ENCODE data around the gene RNPEPL1. TPM values are rescaled to one million over a fixed set of nuclear protein-coding genes. Genes with fewer than 3 reads are reported as not detected.

The RNPEPL1 gene
- total and polyA plus RNA-seq, 2 donors from 2014 or later, result 65.4 to 77.4 TPM

DNA sequence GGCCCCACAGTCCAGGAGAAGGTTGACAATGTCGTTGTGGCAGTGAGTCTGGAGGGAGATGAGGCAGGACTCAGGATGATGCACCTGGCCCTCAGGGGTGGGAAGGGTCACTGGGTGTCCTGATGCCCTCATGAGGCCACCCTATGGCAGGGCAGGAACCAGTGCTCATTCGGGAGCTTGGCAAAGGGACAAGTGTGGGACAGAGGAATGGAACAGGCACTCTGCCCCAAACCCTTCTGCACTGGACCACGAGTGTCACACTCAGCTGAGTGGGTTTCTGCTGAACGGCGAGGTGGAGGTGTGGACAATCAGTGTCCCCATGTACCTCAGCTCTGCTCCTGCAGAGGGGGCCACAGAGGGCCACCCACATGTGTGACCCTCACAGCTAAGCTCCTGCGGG, 42.5 kb upstream of the RNPEPL1 start:
- H3K27ac ChIP-seq (ENCODE audit: low read depth in 2 of 2, low read length in 2 of 2), result no peak overlapping the region
- H3K27me3 ChIP-seq (ENCODE audit: control insufficient read depth, insufficient read depth, low read length), result no peaks in the 10 kb centered on the region
- no peak overlapping the region for H3K9ac ChIP-seq (ENCODE audit: low read length in 3 of 3)
- H3K4me3 ChIP-seq (ENCODE audit: low read length in 3 of 3), result no peak overlapping the region
- H3K9me3 ChIP-seq (ENCODE audit: control insufficient read depth in 2 of 3, insufficient read depth in 1 of 3, low read length in 3 of 3), result no peaks in the 10 kb centered on the region
- no peaks in the 10 kb centered on the region for H3K4me1 ChIP-seq (ENCODE audit: control insufficient read depth in 2 of 3, insufficient read depth in 2 of 3, low read depth in 1 of 3, low read length in 3 of 3)
- FAIRE-seq, result no peak
- H3K36me3 ChIP-seq (ENCODE audit: control insufficient read depth in 2 of 3, insufficient read depth in 3 of 3, low read length in 3 of 3), result peaks cover 0 to 5% (median 0%) of the 10 kb centered on the region in 3 donors
- intact Hi-C loops (cut with DNase I), result no loop called here
- peak in 1 of 5 donors; percentile 11 for DNase-seq
- TF ChIP-seq, protein P1, sequence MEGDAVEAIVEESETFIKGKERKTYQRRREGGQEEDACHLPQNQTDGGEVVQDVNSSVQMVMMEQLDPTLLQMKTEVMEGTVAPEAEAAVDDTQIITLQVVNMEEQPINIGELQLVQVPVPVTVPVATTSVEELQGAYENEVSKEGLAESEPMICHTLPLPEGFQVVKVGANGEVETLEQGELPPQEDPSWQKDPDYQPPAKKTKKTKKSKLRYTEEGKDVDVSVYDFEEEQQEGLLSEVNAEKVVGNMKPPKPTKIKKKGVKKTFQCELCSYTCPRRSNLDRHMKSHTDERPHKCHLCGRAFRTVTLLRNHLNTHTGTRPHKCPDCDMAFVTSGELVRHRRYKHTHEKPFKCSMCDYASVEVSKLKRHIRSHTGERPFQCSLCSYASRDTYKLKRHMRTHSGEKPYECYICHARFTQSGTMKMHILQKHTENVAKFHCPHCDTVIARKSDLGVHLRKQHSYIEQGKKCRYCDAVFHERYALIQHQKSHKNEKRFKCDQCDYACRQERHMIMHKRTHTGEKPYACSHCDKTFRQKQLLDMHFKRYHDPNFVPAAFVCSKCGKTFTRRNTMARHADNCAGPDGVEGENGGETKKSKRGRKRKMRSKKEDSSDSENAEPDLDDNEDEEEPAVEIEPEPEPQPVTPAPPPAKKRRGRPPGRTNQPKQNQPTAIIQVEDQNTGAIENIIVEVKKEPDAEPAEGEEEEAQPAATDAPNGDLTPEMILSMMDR (IDR thresholded peaks at IDR 0.05; ENCODE audit: borderline replicate concordance, extremely low read depth, insufficient read depth), result no peak

DNA sequence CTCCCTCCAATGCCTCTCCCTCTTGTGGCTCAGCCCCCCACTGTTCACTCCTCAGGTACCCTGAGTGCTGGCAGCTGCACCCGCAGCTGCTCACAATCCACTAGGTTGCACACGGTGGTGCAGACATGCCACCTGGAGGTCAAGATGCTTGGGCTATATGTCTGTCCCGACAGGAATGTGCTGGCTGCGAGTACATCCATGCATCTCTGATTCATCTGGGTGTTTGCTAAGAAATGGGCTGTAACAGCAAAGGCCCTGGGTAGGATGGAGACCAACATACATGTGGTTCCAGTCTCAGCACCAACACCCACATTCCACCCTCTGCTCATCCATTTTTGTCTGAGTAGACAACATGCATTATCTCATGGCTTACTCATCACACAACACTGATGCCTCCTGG, 41.8 kb upstream of the RNPEPL1 start:
- Histone ChIP-seq H3K36me3 (ENCODE audit: control insufficient read depth in 2 of 3, insufficient read depth in 3 of 3, low read length in 3 of 3) (peaks cover 0 to 10% (median 0%) of the 10 kb centered on the region in 3 donors), H3K9ac (ENCODE audit: low read length in 3 of 3) (no peak overlapping the region), H3K27me3 (ENCODE audit: control insufficient read depth, insufficient read depth, low read length) (no peaks in the 10 kb centered on the region), H3K27ac (ENCODE audit: low read depth in 2 of 2, low read length in 2 of 2) (no peak overlapping the region), H3K9me3 (ENCODE audit: control insufficient read depth in 2 of 3, insufficient read depth in 1 of 3, low read length in 3 of 3) (peaks cover 0 to 4% (median 0%) of the 10 kb centered on the region in 3 donors), H3K4me1 (ENCODE audit: control insufficient read depth in 2 of 3, insufficient read depth in 2 of 3, low read depth in 1 of 3, low read length in 3 of 3) (no peaks in the 10 kb centered on the region), H3K4me3 (ENCODE audit: low read length in 3 of 3) (no peak overlapping the region)
- TF ChIP-seq, protein P1 (IDR thresholded peaks at IDR 0.05; ENCODE audit: borderline replicate concordance, extremely low read depth, insufficient read depth), result no peak
- no peak for FAIRE-seq
- no peak for DNase-seq
- intact Hi-C loops (cut with DNase I), result no loop called here

DNA sequence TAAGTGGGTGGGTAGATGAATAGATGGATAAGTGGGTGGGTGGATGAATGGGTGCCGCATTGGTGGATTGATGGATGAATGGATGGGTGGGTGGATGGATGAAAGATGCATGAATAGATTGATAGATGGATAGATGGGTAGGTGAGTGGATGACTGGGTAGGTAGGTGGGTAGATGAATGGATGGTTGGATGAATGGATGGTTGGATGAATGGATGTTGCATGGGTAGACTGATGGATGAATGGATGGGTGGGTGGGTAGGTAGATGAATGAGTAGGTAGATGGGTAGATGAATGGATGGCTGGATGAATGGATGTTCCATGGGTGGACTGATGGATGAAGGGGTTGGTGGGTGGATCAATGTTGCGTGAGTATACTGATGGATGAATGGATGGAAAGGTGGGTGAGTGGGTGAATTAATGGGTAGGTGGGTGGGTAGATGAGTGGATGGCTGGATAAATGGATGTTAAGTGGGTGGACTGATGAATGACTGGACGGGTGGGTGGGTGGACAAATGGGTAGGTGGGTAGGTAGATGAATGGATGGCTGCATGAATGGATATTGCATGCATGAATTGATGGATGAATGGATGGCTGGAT, 41.0 kb upstream of the RNPEPL1 start:
- DNase-seq (no peak), FAIRE-seq (no peak)
- Histone ChIP-seq H3K4me3 (ENCODE audit: low read length in 3 of 3) (no peak overlapping the region), H3K27ac (ENCODE audit: low read depth in 2 of 2, low read length in 2 of 2) (no peak overlapping the region), H3K4me1 (ENCODE audit: control insufficient read depth in 2 of 3, insufficient read depth in 2 of 3, low read depth in 1 of 3, low read length in 3 of 3) (no peaks in the 10 kb centered on the region), H3K9me3 (ENCODE audit: control insufficient read depth in 2 of 3, insufficient read depth in 1 of 3, low read length in 3 of 3) (peaks cover 2 to 12% (median 4%) of the 10 kb centered on the region in 3 donors), H3K9ac (ENCODE audit: low read length in 3 of 3) (no peak overlapping the region), H3K36me3 (ENCODE audit: control insufficient read depth in 2 of 3, insufficient read depth in 3 of 3, low read length in 3 of 3) (peaks cover 0 to 10% (median 0%) of the 10 kb centered on the region in 3 donors), H3K27me3 (ENCODE audit: control insufficient read depth, insufficient read depth, low read length) (no peaks in the 10 kb centered on the region)
- TF ChIP-seq, protein P1 (IDR thresholded peaks at IDR 0.05; ENCODE audit: borderline replicate concordance, extremely low read depth, insufficient read depth), result no peak
- intact Hi-C loops (cut with DNase I), result no loop called here

Data from kidney (tissue), 14 donors.